Measurements from ENCODE around the gene ARHGAP22.
A peak's percentile ranks its signal among the peaks of the same experiment; 100 is the strongest.

ARHGAP22 gene

DNA sequence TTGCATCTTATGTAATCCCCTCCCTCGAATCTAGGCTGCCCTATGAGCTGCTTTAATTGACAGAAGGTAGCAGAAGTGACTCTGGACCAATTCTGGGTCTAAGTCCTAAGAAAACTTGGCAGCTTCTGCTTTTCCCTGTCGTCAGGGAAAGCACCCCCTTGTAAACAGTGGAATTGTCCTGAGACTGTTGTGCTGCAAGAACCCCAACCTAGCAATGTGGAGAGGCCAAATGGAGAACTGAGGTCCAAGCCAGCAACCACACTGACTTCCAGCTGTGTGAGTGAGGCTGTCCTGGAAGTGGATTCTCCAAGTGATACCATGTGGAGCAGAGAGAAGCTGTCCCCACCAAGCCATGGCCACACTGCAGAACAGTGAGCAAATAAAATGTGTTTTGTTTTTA is 75.5 kb downstream of the ARHGAP22 start:
- Histone ChIP-seq H3K36me3 (ENCODE audit: control insufficient read depth, insufficient read depth, low read length) (no peaks in the 10 kb centered on the region), H3K27ac (ENCODE audit: low read depth, low read length, severe bottlenecking) (no peak overlapping the region), H3K4me1 (ENCODE audit: control insufficient read depth, insufficient read depth, low read length, poor library complexity, severe bottlenecking) (peaks cover 7% of the 10 kb centered on the region), H3K4me3 (ENCODE audit: extremely low read depth, insufficient read depth, low read length, poor library complexity, severe bottlenecking) (no peak overlapping the region), H3K9me3 (ENCODE audit: control insufficient read depth, low read length) (no peaks in the 10 kb centered on the region)
- 59 to 90% methylated on average over 1 to 2 of the region's 2 CpGs for WGBS, 2 experiments (ENCODE audit: insufficient coverage in 2 of 2)

DNA sequence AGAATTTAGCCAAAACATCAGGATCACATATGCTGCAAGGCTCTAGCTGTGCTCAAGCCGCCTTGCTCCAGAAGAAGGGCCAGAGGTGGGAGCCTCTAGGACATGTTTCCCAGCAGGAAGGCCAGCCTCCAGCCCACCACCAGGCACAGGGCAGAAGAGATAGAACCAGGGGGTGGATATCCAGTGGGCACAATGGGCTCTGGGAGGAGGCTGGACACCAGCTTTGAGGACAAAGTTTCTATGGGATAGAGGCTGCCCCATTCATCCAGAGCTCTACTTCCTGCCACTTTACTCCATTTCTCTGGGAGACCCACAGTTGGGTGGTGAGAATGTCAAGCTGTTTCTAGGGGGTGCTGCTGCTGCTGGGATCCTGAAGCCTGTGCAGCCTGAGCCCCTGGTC is 77.1 kb downstream of the ARHGAP22 start:
- Histone ChIP-seq H3K4me3 (ENCODE audit: extremely low read depth, insufficient read depth, low read length, poor library complexity, severe bottlenecking) (no peak overlapping the region), H3K36me3 (ENCODE audit: control insufficient read depth, insufficient read depth, low read length) (no peaks in the 10 kb centered on the region), H3K27ac (ENCODE audit: low read depth, low read length, severe bottlenecking) (no peak overlapping the region), H3K9me3 (ENCODE audit: control insufficient read depth, low read length) (no peaks in the 10 kb centered on the region), H3K4me1 (ENCODE audit: control insufficient read depth, insufficient read depth, low read length, poor library complexity, severe bottlenecking) (peaks cover 10% of the 10 kb centered on the region)
- no CpG with 5 or more reads among the region's 1 CpG for WGBS, 2 experiments (ENCODE audit: insufficient coverage in 2 of 2)

DNA sequence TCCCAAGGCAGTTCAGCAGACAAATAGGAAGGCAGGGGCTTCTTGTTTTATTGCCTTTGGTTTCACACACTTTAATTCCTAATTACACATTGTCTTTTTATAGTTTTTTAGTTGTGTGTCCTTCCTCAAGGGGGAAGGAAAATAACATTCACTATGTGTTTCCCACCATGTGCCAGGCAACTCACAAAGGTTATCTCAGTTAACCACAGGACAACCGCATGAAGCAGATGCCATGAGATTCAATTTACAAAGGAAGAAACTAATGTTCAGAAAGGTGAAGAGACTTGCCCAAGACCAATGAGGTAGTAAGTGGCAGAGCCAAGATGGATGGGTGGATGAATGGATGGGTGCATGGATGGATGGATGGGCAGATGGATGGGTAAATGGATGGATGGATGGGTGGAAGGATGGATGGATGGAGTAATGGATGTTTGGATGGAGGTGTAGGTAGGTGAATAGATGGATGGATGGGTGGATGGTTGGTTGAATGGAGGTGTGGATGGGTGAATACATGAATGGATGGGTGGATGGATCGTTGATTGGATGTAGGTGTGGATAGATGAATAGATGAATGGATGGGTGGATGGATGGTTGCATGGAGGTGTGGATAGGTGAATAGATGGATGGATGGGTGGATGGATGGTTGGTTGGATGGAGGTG is 77.9 kb downstream of the ARHGAP22 start:
- H3K4me3 ChIP-seq (ENCODE audit: extremely low read depth, insufficient read depth, low read length, poor library complexity, severe bottlenecking): no peak overlapping the region
- no peak overlapping the region for H3K27ac ChIP-seq (ENCODE audit: low read depth, low read length, severe bottlenecking)

DNA sequence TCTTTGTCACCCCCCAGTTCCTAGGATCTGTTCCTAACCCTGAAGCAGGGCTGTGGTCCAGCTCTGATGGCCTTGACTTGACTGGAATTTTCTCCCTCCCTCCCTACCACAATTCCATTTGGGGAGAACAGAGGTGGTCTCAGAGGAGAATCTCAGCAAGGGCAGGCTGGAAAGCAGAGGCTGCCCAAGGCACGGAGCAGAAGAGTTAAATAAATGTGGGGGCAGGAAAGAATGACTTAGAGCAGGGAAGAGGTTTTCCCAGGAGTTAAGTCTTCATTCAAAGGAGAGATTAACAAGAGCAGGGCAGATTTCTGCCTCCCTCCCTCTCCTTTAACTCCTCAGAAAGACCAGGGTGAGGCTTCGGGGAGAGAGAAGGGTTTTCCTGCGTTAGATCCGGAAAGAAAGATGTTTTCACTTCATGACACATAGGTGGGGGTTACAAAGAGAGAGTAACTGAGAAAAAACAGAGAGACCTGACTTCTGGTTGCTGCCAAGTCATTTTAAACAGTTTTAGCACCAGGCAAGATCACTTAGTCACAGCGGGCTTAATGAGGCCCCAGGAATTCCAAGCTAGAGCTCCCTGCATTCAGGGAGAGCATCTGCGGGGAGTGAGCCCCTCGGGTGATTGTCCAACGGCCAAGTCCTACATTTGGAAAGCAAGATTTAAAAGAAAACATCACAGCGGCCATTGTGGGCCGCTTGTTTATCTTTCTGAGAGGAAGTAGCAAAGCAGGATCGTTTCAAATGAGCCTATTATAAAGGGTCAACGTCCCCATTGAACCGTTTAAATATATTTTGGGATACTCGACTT is 78.7 kb downstream of the ARHGAP22 start:
- no peak overlapping the region for H3K4me3 ChIP-seq (ENCODE audit: extremely low read depth, insufficient read depth, low read length, poor library complexity, severe bottlenecking)
- H3K9me3 ChIP-seq (ENCODE audit: control insufficient read depth, low read length): no peaks in the 10 kb centered on the region
- H3K4me1 ChIP-seq (ENCODE audit: control insufficient read depth, insufficient read depth, low read length, poor library complexity, severe bottlenecking): peaks cover 10% of the 10 kb centered on the region
- peak overlapping the region; percentile 84 for H3K27ac ChIP-seq (ENCODE audit: low read depth, low read length, severe bottlenecking)
- H3K36me3 ChIP-seq (ENCODE audit: control insufficient read depth, insufficient read depth, low read length): no peaks in the 10 kb centered on the region
- 69 to 72% methylated on average over 10 to 11 of the region's 14 CpGs for WGBS, 2 experiments (ENCODE audit: insufficient coverage in 2 of 2)

More for the DNA sequence above, 77.9 kb downstream of the ARHGAP22 start:
- Histone ChIP-seq H3K4me1 (ENCODE audit: control insufficient read depth, insufficient read depth, low read length, poor library complexity, severe bottlenecking) (peaks cover 10% of the 10 kb centered on the region), H3K9me3 (ENCODE audit: control insufficient read depth, low read length) (no peaks in the 10 kb centered on the region), H3K36me3 (ENCODE audit: control insufficient read depth, insufficient read depth, low read length) (no peaks in the 10 kb centered on the region)
- WGBS, 2 experiments (ENCODE audit: insufficient coverage in 2 of 2): 88 to 97% methylated on average over 1 to 2 of the region's 2 CpGs

DNA sequence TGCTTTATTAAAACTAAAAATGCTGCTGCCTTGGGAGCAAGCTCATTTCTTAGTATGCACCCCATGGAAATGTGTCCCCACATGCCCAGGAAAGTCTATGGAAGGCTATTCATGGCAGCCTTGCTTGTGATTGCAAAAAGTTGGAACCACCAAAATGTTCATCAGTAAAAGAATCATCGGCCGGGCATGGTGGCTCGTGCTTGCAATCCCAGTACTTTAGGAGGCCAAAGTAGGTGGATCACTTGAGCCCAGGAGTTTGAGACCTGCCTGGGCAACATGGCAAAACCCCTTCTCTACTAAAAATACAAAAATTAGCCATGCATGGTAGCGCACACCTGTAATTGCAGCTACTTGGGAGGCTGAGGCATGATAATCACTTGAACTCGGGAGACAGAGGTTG is 79.8 kb downstream of the ARHGAP22 start:
- no peaks in the 10 kb centered on the region for H3K36me3 ChIP-seq (ENCODE audit: control insufficient read depth, insufficient read depth, low read length)
- peaks cover 10% of the 10 kb centered on the region for H3K4me1 ChIP-seq (ENCODE audit: control insufficient read depth, insufficient read depth, low read length, poor library complexity, severe bottlenecking)
- H3K27ac ChIP-seq (ENCODE audit: low read depth, low read length, severe bottlenecking): no peak overlapping the region
- H3K9me3 ChIP-seq (ENCODE audit: control insufficient read depth, low read length): no peaks in the 10 kb centered on the region
- 99 to 100% methylated on average over 4 to 5 of the region's 5 CpGs for WGBS, 2 experiments (ENCODE audit: insufficient coverage in 2 of 2)
- H3K4me3 ChIP-seq (ENCODE audit: extremely low read depth, insufficient read depth, low read length, poor library complexity, severe bottlenecking): no peak overlapping the region

DNA sequence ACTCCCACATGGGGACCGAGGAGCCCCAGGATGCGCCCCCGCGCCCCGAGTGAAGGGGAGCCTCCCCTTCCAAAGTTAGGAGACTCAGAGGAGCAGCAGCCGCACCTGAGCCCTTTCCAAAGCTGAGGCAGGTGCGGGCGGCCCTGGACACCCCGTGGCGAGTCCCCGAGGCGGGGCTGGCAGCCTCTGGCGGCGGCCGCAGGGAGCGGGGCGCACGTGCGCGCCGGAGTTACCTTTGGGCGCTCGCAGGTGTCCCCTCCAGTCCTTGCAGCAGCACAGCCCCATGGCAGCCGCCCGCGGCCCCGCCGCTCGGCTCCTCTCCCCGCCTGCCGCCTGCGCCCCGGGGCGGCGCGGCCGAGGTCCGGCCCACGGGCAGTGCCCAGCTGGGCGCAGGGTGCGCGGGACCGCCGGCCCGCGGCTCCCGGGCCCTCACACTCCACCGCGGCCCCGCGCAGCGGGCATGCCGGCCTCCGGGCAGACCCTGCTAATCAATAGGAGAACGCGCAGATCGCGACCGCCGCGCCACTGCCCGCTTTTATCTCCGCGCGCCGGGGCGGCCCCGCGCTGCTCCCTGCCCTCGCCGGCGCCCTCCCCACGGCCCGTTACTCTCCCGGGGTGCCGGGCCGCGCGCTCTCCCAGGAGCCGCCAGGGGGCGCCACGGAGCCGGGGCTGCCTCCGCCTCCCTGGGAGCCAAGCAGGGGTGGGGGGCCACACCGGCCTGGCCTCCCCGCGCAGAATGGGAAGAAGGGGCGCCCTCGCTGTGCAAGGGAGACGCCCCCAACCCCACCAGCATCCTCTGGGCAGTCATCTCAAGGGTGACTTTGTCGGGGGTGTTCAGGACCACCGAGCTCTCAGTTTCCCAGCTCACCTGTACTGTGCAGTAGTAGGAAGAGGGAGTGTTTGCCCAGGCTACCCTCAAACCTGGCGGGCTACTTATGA is 80.8 kb downstream of the ARHGAP22 start:
- Histone ChIP-seq H3K4me1 (ENCODE audit: control insufficient read depth, insufficient read depth, low read length, poor library complexity, severe bottlenecking) (peaks cover 10% of the 10 kb centered on the region), H3K9me3 (ENCODE audit: control insufficient read depth, low read length) (no peaks in the 10 kb centered on the region), H3K4me3 (ENCODE audit: extremely low read depth, insufficient read depth, low read length, poor library complexity, severe bottlenecking) (peak overlapping the region; percentile 56), H3K27ac (ENCODE audit: low read depth, low read length, severe bottlenecking) (no peak overlapping the region), H3K36me3 (ENCODE audit: control insufficient read depth, insufficient read depth, low read length) (no peaks in the 10 kb centered on the region)
- WGBS, 2 experiments (ENCODE audit: insufficient coverage in 2 of 2): 1 to 3% methylated on average over 60 to 74 of the region's 93 CpGs

DNA sequence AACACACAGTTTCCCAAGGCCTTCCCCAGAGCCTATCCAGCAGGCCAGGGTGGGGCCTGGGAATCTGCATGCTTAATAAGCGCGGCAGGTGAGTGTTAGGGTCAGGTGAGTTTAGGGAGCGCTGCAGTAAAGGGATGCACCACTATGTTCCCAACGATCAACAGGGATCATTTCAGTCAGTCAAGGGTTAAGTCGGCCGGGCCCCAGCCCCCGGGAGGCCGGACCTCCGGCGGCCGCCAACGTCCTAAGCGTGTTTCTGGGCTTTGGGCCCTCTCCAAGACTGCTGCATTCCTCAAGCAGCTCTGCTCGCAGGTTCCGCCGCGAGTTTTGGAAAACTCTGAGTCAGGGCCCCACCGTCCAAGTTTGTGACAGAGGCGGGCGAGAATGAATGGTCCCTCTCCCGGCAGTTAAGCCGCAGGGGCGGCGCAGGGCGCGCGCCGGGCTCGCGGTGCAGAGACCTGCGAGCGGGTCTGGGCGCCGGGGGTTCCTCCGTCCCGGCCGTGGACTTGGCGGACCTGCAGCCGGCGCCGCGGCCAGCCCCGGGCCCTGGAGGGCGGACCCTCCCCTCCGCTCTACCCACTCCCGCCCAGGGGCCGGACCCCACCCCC is 81.6 kb downstream of the ARHGAP22 start:
- Histone ChIP-seq H3K4me1 (ENCODE audit: control insufficient read depth, insufficient read depth, low read length, poor library complexity, severe bottlenecking) (peaks cover 10% of the 10 kb centered on the region), H3K36me3 (ENCODE audit: control insufficient read depth, insufficient read depth, low read length) (no peaks in the 10 kb centered on the region), H3K9me3 (ENCODE audit: control insufficient read depth, low read length) (no peaks in the 10 kb centered on the region), H3K4me3 (ENCODE audit: extremely low read depth, insufficient read depth, low read length, poor library complexity, severe bottlenecking) (peak overlapping the region; percentile 56), H3K27ac (ENCODE audit: low read depth, low read length, severe bottlenecking) (no peak overlapping the region)
- WGBS, 2 experiments (ENCODE audit: insufficient coverage in 2 of 2): 0 to 1% methylated on average over 35 to 40 of the region's 47 CpGs

DNA sequence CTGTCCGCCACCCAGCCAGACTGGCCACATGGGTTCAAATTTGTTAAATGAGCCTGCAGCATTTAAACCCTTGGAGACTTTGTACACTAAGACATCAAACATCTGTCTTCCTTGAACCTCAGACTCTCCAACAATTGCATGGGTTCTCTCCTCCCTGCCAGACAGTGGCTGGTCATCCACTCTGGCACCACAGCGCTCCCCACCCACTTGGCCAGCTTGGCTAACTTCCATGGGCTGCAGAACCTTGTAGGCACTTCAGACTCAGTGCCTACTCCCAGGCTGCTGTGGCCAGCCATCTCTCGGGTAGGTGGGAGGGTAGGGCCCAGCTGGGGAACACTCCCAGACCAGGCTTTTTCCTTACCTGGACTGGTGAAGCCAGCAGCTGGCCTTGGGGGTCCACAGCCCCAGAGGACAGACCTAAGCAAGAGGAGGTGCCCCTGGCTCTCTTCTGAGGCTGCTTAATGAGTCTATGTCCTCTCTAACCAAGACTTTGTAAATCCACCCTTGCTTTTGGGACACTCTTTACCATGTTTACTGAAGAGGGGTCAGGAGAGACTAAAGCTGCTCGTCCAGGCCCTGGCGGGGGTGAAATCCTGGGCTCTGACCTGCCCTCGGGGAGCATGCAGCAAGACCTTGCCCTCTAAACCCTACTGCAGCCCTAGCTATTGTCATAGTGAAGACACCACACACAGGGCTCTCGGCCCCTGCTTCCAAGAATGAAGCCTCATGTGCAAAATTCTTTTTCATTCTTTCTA is 82.7 kb downstream of the ARHGAP22 start:
- 89% methylated on average over 5 to 6 of the region's 7 CpGs for WGBS, 2 experiments (ENCODE audit: insufficient coverage in 2 of 2)
- peaks cover 10% of the 10 kb centered on the region for H3K4me1 ChIP-seq (ENCODE audit: control insufficient read depth, insufficient read depth, low read length, poor library complexity, severe bottlenecking)
- no peak overlapping the region for H3K27ac ChIP-seq (ENCODE audit: low read depth, low read length, severe bottlenecking)
- H3K36me3 ChIP-seq (ENCODE audit: control insufficient read depth, insufficient read depth, low read length): no peaks in the 10 kb centered on the region
- H3K4me3 ChIP-seq (ENCODE audit: extremely low read depth, insufficient read depth, low read length, poor library complexity, severe bottlenecking): no peak overlapping the region
- H3K9me3 ChIP-seq (ENCODE audit: control insufficient read depth, low read length): no peaks in the 10 kb centered on the region

DNA sequence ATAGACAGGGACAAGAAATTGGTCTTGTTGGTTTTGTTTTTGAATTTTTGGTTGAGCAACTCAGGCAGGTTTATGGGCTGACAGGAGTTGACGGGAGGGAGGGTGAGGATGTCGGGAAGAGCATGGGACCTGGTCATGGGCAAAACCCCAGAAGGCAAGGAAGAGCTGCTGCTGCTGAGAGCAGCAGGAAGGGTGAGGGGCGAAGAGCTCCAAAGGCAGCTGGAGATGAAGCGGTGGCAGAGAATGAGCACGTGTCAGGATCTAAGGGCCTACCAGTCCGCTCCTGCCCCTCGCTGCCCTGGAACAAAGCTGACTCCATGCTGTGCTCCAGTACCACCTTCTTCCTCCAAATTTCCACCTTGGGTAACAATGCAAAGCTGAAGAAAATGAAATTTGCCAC is 84.3 kb downstream of the ARHGAP22 start:
- H3K4me1 ChIP-seq (ENCODE audit: control insufficient read depth, insufficient read depth, low read length, poor library complexity, severe bottlenecking): peaks cover 4% of the 10 kb centered on the region
- no peak overlapping the region for H3K4me3 ChIP-seq (ENCODE audit: extremely low read depth, insufficient read depth, low read length, poor library complexity, severe bottlenecking)
- H3K9me3 ChIP-seq (ENCODE audit: control insufficient read depth, low read length): peaks cover 3% of the 10 kb centered on the region
- no peaks in the 10 kb centered on the region for H3K36me3 ChIP-seq (ENCODE audit: control insufficient read depth, insufficient read depth, low read length)
- H3K27ac ChIP-seq (ENCODE audit: low read depth, low read length, severe bottlenecking): no peak overlapping the region
- 79 to 91% methylated on average over 5 to 7 of the region's 7 CpGs for WGBS, 2 experiments (ENCODE audit: insufficient coverage in 2 of 2)

DNA sequence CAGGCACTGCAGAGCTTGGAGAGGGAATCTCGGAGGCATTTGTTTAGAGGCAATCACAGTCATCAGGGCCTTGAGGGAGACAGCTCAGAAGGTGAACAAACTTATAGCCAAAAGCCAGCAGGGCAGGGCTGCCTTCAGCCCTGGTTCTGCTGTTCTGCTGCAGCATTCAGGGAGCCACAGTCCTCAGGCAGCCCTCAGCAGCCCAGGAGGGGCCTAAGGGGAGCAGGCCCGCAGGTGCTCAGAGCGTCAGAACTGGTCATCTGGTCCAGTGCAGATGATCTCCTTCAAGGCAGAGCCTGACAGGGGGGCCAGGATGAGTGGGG is 84.7 kb downstream of the ARHGAP22 start:
- Histone ChIP-seq H3K4me3 (ENCODE audit: extremely low read depth, insufficient read depth, low read length, poor library complexity, severe bottlenecking) (no peak overlapping the region), H3K4me1 (ENCODE audit: control insufficient read depth, insufficient read depth, low read length, poor library complexity, severe bottlenecking) (peaks cover 4% of the 10 kb centered on the region), H3K27ac (ENCODE audit: low read depth, low read length, severe bottlenecking) (no peak overlapping the region), H3K9me3 (ENCODE audit: control insufficient read depth, low read length) (peaks cover 4% of the 10 kb centered on the region), H3K36me3 (ENCODE audit: control insufficient read depth, insufficient read depth, low read length) (no peaks in the 10 kb centered on the region)
- WGBS, 2 experiments (ENCODE audit: insufficient coverage in 2 of 2): 65 to 69% methylated on average over 3 of the region's 3 CpGs

All from mesodermal cell (in vitro differentiated cells).